HG03095 (cell line): Measurements from ENCODE around the gene BAG2.
A peak's percentile ranks its signal among the peaks of the same experiment; 100 is the strongest.

ENCODE experiments used
- ATAC-seq: cut with Tn5 transposase; IDR thresholded peaks from one replicate; pipeline ENCODE4 v1.9.1; 2021; ENCODE audit warnings: moderate library complexity; ENCODE audit not compliant: unreplicated experiment

BAG2 gene

GRCh38 chr6:57172136-57173055 is at the start of gene BAG2:
BAG2 (plus strand) TSS chr6:57172326; CDS start chr6:57172698, 372 bp downstream.
- ATAC-seq: peak; percentile 89

GRCh38 chr6:57123111-57123510 is 49.0 kb upstream of the BAG2 start:
- no peak for ATAC-seq

- ATAC-seq: no peak
These were observed 44.4 kb upstream of the BAG2 start for GRCh38 chr6:57127763-57128162.

GRCh38 chr6:57130661-57131177 is 41.4 kb upstream of the BAG2 start:
- ATAC-seq: no peak

- ATAC-seq: no peak
These were observed 37.2 kb upstream of the BAG2 start for GRCh38 chr6:57134954-57135353.

- no peak for ATAC-seq
These were observed 36.2 kb upstream of the BAG2 start for GRCh38 chr6:57135885-57136284.

GRCh38 chr6:57137350-57137749 is 34.8 kb upstream of the BAG2 start:
- no peak for ATAC-seq

DNA sequence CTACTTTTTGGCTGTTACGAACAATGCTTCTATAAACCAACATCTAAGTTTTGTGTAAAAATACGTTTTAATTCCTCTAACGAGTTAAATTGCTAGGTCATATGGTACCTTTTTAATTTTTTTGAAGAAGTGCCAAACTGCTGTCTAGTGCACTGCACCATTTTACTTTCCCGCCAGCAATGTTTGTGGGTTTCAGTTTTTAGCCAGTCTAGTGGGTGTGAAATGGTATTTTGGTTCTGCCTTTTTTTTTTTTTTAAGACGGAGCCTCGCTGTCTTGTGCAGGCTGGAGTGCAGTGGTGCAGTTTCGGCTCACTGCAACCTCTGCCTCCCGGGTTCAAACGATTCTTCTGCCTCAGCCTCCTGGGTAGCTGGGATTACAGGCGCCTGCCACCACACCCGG is 34.1 kb upstream of the BAG2 start:
- ATAC-seq: no peak

DNA sequence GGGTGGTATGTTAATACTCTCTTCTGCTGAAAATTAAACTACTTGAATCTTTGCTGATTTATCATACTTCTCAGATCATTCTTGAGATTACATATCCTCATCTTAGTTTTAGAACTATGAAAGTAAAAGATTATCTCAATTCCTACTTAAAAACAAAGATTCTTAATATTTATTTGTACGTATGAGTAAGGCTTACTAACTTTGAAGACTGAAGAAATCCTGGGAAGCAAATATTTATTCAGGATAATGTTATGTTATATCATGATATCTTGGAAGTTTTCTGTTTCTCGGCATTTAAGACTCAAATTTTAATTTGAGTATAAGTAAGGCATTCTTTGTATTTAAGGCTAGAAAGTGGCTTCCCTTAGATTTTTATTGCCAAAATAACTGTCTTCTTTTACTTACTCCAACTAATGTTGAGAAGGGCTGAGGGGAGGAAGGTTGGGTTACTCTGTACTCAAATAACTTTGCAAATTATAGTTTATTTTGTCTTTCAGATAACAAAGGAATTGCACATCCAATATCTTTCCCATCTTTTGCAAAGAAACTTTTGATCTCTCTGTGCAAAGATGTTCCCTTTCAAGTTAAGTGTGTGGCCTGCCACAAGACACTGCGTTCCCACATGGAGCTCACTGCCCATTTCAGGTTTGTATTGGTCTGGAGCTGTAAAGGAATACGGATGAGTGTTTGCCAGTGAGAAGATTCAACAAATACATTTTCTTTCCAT is 30.5 kb upstream of the BAG2 start:
- ATAC-seq: no peak

GRCh38 chr6:57142178-57142525 is 30.0 kb upstream of the BAG2 start:
- ATAC-seq: no peak

GRCh38 chr6:57143690-57144089 is 28.4 kb upstream of the BAG2 start:
- no peak for ATAC-seq

- no peak for ATAC-seq
These were observed 24.7 kb upstream of the BAG2 start for GRCh38 chr6:57147401-57147800.

GRCh38 chr6:57147955-57148858 is 23.9 kb upstream of the BAG2 start:
- no peak for ATAC-seq

DNA sequence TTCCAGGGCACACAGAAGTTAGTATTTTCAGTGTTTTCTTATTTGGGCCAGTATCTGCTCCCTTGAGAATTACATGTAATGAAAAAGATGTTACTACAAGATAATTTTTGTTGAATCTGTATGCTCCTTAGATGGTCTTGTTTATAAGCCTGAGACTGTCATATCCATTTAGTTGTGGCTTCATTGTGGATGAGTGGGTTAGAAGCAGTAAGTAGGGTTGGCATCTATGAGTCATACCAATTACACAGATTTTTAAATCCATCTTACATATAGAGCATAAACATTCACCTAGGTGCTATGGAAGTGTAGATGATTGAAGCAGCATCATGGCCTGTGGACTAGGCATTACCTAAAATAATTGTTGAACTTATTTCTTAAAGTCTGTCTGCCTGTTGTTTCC is 13.5 kb upstream of the BAG2 start:
- no peak for ATAC-seq

DNA sequence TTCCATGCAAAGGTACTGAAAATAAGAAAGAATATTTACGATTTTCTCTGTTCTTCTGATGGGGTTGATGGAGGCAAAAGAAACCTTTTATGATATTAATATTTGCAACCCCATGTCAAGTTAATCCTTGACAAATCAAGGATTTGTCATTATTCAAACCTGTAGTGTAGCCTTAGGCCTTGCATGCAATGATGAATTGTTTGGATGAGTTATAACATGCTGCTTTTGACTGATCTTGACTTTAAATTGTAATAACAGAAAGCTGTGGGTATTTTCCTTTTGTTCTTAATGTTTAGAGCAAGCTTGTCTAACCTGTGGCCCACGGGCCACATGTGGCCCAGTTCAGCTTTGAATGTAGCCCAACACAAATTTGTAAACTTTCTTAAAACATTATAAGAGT is 13.0 kb upstream of the BAG2 start:
- no peak for ATAC-seq

GRCh38 chr6:57162028-57162427 is 10.1 kb upstream of the BAG2 start:
- no peak for ATAC-seq

GRCh38 chr6:57162516-57162915 is 9.6 kb upstream of the BAG2 start:
- no peak for ATAC-seq

DNA sequence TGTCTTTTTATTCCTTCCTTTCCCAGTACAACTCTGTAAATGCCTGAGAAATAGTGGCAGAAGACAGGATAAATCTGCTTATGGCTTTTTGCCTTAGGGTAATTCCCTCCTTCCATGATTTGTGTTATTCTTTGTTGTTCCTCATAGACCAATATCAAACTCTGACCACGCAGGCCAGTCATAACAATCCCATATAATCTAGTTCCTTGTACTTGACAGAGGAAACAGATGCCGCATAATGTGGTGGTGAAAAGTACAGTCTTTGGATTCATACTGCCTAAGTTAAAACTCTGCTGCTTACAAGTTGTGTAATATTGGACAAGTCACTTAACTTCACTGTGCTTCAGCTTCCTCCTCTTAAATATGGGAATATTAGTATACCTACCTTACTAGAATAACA is 8.2 kb upstream of the BAG2 start:
- ATAC-seq: no peak

DNA sequence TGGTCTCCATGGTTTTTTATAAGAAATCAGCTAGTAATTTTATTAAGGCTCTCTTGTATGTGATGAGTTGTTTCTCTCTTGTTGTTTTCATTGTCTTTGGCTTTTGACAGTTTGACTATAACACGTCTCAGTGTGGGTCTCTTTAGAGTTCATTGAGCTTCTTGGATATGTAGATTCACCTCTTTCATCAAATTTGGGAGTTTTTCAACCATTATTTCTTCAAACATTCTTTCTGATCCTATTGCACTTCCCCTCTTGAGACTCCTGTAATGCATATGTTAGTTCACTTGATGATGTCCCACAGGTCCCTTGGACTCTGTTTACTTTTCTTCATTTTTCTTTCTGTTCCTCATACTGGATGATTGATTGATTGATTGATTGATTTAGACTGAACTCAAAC is 7.0 kb upstream of the BAG2 start:
- no peak for ATAC-seq

DNA sequence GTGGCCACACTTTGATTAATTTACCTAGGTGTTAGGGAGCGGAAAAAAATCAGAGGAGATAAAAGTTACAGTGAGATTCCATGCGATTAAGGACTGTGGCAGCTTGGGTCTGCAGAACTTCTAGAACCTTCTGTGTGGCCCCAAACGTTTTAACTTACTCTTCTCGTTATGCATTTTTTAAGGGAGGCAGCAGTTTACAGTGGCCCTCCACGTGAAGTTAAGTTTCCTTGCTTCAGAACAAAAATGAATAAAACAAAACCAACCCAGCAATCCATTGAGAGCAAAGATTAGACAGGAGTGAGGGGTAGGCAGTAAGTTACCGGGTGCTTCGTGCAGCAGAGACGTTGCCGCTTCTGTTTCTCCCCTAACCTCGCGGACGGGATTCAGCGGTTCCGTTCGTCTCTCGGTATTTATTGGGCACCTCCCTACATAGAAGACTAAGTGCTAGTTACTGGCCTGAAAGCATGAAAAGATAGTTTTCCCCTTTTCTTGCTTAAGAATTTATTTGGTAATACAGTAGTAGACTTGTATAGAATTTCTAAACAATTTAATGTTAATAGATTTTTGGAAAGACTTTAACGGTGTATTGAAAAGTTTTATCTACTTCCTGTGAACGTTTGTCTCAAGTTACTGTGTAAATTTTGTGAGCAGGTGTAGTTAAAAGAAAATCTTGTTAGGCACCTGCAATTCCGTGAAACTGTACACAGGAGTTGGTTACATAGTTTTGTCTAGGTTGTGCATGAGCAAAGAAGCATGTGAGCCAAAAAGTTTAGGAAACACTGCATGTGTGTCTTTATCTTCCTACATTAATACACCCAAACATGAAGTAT is 1.1 kb downstream of the BAG2 start:
- ATAC-seq: no peak
